OCI-LY3 (cell line): Measurements from ENCODE around the gene ITSN2.

ENCODE experiments used
- CTCF ChIP-seq: fragments of 200-600, 300-600 bp; sonication (generic); IDR thresholded peaks from 2 replicates; pipeline ENCODE4 v1.5.1; 2014; ENCODE audit warnings: antibody characterized with exemption, low read length, low read depth
- EZH2phosphoT487 ChIP-seq: fragments of 200-600 bp; shearing (Covaris generic); IDR thresholded peaks from 2 replicates; pipeline ENCODE4 v1.6.1; 2018; ENCODE audit warnings: antibody characterized with exemption, mixed run types, low read depth

- TF ChIP-seq CTCF (no peak), EZH2phosphoT487 (no peak)
Observed at GRCh38 chr2:24350826-24351626, 9.3 kb downstream of the ITSN2 start.
